Breast epithelium (tissue), 3 donors: ENCODE measurements around the gene RBM12.

Experiments used
- CTCF ChIP-seq, 3 donors: fragments of 450-650 bp; IDR thresholded peaks; one replicate each; pipeline ENCODE4 v1.5.1; 2016 to 2017; ENCODE audit warnings: antibody characterized with exemption in 3 of 3, mild to moderate bottlenecking in 3 of 3, moderate library complexity in 3 of 3
- POLR2A ChIP-seq: fragments of 450-650 bp; IDR thresholded peaks from one replicate; pipeline ENCODE4 v1.6.1; 2016; ENCODE audit warnings: antibody characterized with exemption, mild to moderate bottlenecking, moderate library complexity
- POLR2AphosphoS5 ChIP-seq, 3 donors: sonication (generic); formaldehyde crosslinking; IDR thresholded peaks; one replicate each; pipeline ENCODE4 v1.6.1; 2017; ENCODE audit warnings: antibody characterized with exemption in 3 of 3

GRCh38 chr20:35704514-35705261 is 40.0 kb upstream of the RBM12 start:
- TF ChIP-seq POLR2A (no peak), CTCF (IDR thresholded peaks at IDR 0.05) (no peak), POLR2AphosphoS5 (IDR thresholded peaks at IDR 0.05) (no peak)
